ENCODE results near the gene CD300LB.

GRCh38 chr17:74527081-74527480 lies 4.2 kb downstream of the CD300LB start:
- TF ChIP-seq CTCF (conservative IDR thresholded peaks at IDR 0.05; ENCODE audit: low read depth, low read length) (no peak), EZH2 (IDR thresholded peaks at IDR 0.05; ENCODE audit: borderline replicate concordance, low read depth, low read length, poor library complexity, severe bottlenecking) (no peak)

Data from A673 (cell line).